BLaER1 treated with 17β-estradiol and CSF1 and Interleukin-3, amounts not matched to agents 10 nM and 100 nM (cell line): ENCODE results near the gene NNAT.
"Not testable (repeated sequence)": the region's sequence is repeated elsewhere in the genome, so short reads cannot be mapped to it uniquely, and the experiment has no call there.

Source experiments
- H3K27ac ChIP-seq, 11 experiments: shearing (Covaris generic); formaldehyde crosslinking; 2 replicates each; pipeline ENCODE4 v1.8.1; 2022
- H3K27me3 ChIP-seq, 11 experiments: shearing (Covaris generic); formaldehyde crosslinking; 2 replicates each; pipeline ENCODE4 v1.8.1; 2022
- H3K36me3 ChIP-seq, 11 experiments: shearing (Covaris generic); formaldehyde crosslinking; 2 replicates each; pipeline ENCODE4 v1.8.1; 2022
- H3K4me1 ChIP-seq, 10 experiments: shearing (Covaris generic); formaldehyde crosslinking; 2 replicates each; pipeline ENCODE4 v1.8.1; 2022
- H3K4me2 ChIP-seq, 11 experiments: shearing (Covaris generic); formaldehyde crosslinking; 2 replicates each; pipeline ENCODE4 v1.8.1; 2022
- H3K4me3 ChIP-seq, 10 experiments: shearing (Covaris generic); formaldehyde crosslinking; 2 replicates each; pipeline ENCODE4 v1.8.1; 2022
- H3K9ac ChIP-seq, 11 experiments: shearing (Covaris generic); formaldehyde crosslinking; 2 replicates each; pipeline ENCODE4 v1.8.1; 2022
- H3K9me3 ChIP-seq, 11 experiments: shearing (Covaris generic); formaldehyde crosslinking; replicated peaks in 1 of 11; 2 replicates each; pipeline ENCODE4 v1.8.1; 2022
- H4K20me1 ChIP-seq, 11 experiments: shearing (Covaris generic); formaldehyde crosslinking; 2 replicates each; pipeline ENCODE4 v1.8.1; 2022
- Cebpa-rat ChIP-seq, 11 experiments: shearing (Covaris generic); IDR thresholded peaks; 2 replicates each; pipeline ENCODE4 v1.8.1; 2022

NNAT gene

DNA sequence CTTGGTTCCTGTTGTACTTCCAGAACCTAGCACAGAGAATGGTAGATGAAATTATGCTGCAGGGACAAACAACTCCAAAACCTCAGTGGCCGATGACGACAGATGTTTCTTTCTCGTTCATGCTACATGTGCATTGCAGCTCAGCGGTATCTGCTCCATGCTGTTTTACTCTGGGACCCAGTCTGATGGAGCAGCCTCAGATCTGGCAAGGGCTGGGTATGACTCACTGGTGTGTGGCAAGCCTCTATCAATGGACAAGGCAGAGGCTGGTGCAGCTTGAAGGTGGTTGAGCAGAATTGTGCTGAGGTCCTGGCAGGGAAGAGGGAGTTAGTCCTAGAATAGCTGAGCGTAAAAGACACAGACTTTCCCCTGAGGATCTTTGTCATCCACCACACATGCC, 17.0 kb downstream of the NNAT start:
- Histone ChIP-seq H3K4me1 (peaks cover 0 to 23% (median 17%) of the 10 kb centered on the region in 10 experiments; a peak in 16 of 20 replicates), H4K20me1 (no peaks in the 10 kb centered on the region), H3K4me2 (no peak overlapping the region), H3K27me3 (no peaks in the 10 kb centered on the region), H3K36me3 (no peaks in the 10 kb centered on the region), H3K9ac (no peak overlapping the region), H3K27ac (no peak overlapping the region), H3K9me3 (no peaks in the 10 kb centered on the region), H3K4me3 (no peak overlapping the region)
- TF ChIP-seq Cebpa-rat (IDR thresholded peaks at IDR 0.05) = no peak

DNA sequence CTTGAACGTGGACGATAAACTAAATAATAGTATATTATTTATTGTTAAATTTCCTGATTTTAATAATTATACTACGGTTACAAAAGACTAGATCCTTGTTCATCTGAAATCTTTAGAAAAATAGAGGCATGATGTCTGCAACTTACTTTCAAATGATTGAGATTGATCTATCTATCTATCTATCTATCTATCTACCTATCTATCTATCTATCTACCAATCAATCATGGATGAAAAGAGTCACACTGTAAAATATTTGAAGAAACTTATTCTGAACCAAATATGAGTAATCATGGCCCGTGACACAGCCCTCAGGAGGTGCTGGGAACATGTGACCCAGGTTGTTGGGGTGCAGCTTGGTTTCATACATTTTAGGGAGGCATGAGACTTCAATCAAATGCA, 18.4 kb downstream of the NNAT start:
- Histone ChIP-seq H3K9ac (no peak overlapping the region), H3K9me3 (no peaks in the 10 kb centered on the region), H3K36me3 (no peaks in the 10 kb centered on the region), H3K27me3 (no peaks in the 10 kb centered on the region), H4K20me1 (no peaks in the 10 kb centered on the region), H3K4me3 (no peak overlapping the region), H3K4me1 (peaks cover 0 to 11% (median 5%) of the 10 kb centered on the region in 10 experiments; a peak in 9 of 20 replicates), H3K27ac (no peak overlapping the region), H3K4me2 (no peak overlapping the region)
- TF ChIP-seq Cebpa-rat (IDR thresholded peaks at IDR 0.05) = no peak

DNA sequence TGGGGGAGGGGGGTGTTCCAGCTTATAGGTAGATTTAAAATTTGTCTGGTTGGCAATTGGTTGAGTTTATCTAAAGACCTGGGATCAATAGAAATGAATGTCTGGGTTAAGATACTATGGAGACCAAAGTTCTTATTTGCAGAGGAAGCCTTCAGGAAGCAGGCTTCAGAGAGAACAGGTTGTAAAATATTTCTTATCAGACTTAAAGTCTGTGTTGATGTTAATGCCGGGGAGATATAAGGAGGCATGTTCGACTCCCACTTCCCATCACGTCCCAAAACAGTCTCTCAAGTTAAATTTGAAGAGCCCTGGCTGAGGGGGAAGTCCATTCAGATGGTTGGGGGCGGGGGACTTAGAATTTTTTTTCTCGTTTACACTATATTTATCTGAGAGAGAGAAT, 19.0 kb downstream of the NNAT start:
- no peak overlapping the region for H3K4me3 ChIP-seq
- no peak overlapping the region for H3K4me2 ChIP-seq
- H3K9ac ChIP-seq = no peak overlapping the region
- H3K27me3 ChIP-seq = no peaks in the 10 kb centered on the region
- TF ChIP-seq Cebpa-rat (IDR thresholded peaks at IDR 0.05) = no peak
- H3K27ac ChIP-seq = no peak overlapping the region
- no peaks in the 10 kb centered on the region for H3K36me3 ChIP-seq
- no peaks in the 10 kb centered on the region for H4K20me1 ChIP-seq
- H3K4me1 ChIP-seq = peaks cover 0 to 9% (median 2%) of the 10 kb centered on the region in 10 experiments; a peak in 6 of 20 replicates
- no peaks in the 10 kb centered on the region for H3K9me3 ChIP-seq

DNA sequence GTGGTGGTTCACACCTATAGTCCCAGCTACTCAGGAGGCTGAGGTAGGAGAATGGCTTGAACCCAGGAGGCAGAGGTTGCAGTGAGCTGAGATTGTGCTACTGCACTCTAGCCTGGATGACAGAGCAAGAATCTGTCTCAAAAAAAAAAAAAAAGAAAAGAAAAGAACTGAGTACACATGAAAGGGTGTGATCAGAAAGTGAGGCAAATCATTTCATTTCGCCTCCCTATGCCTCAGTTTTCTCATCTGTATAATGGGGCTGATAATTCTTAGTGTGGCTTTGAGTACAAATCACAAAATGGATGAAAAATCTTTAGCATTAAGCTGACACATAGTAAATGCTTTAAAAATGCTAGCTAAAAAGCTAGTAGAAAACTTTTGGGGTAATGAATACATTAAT, 19.8 kb downstream of the NNAT start:
- not testable (repeated sequence) for H3K9ac ChIP-seq, H3K27me3 ChIP-seq, H3K36me3 ChIP-seq, H3K27ac ChIP-seq, H3K9me3 ChIP-seq, H3K4me2 ChIP-seq, H4K20me1 ChIP-seq, H3K4me1 ChIP-seq, H3K4me3 ChIP-seq

DNA sequence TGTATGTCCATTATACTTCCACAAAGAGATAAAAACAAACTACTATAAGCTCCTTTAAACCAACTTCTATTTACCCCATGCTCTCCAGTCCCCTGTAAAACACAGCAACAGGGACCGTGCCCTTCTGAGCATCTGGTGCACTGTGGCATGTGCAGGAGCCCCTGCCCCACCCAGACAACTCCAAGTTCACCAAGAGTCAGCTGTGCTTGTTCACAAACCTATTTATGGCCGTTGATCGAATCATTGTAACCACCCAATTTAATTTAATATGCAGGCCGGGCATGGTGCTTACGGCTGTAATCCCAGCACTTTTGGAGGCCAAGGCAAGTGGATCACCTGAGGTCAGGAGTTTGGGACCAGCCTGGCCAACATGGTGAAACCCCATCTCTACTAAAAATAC, 20.3 kb downstream of the NNAT start:
- Histone ChIP-seq H3K9me3 (no peaks in the 10 kb centered on the region), H3K4me2 (no peak overlapping the region), H3K27ac (no peak overlapping the region), H3K9ac (no peak overlapping the region), H3K27me3 (no peaks in the 10 kb centered on the region), H4K20me1 (no peaks in the 10 kb centered on the region), H3K36me3 (no peaks in the 10 kb centered on the region), H3K4me1 (peaks cover 0 to 9% (median 2%) of the 10 kb centered on the region in 10 experiments; a peak in 4 of 20 replicates), H3K4me3 (no peak overlapping the region)
- no peak for TF ChIP-seq Cebpa-rat (IDR thresholded peaks at IDR 0.05)

DNA sequence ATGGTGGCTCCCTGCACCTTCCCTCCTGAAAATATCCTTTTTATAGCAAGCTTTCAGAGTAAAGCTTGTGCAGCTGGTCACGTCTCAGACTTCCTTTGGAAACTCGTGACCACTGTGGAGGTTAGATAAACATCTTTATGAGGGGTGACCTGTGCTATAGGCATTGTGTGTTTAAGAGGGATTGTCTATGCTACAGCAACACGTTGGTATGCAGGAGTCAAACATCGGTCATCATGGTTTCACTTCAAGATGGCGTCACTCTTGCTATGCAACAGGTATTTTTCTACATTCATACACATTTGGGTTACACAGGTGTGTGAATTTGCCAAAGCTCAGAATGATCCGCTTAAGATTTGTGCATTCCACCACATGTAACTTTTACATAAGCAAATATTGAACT, 21.2 kb downstream of the NNAT start:
- Histone ChIP-seq H3K9ac (no peak overlapping the region), H3K4me3 (no peak overlapping the region), H3K27me3 (no peaks in the 10 kb centered on the region), H3K9me3 (no peaks in the 10 kb centered on the region), H3K4me1 (peaks cover 0 to 9% (median 2%) of the 10 kb centered on the region in 10 experiments; a peak in 4 of 20 replicates), H4K20me1 (no peaks in the 10 kb centered on the region), H3K36me3 (no peaks in the 10 kb centered on the region), H3K27ac (no peak overlapping the region), H3K4me2 (no peak overlapping the region; a peak in 2 of 22 replicates)
- TF ChIP-seq Cebpa-rat (IDR thresholded peaks at IDR 0.05) = no peak

DNA sequence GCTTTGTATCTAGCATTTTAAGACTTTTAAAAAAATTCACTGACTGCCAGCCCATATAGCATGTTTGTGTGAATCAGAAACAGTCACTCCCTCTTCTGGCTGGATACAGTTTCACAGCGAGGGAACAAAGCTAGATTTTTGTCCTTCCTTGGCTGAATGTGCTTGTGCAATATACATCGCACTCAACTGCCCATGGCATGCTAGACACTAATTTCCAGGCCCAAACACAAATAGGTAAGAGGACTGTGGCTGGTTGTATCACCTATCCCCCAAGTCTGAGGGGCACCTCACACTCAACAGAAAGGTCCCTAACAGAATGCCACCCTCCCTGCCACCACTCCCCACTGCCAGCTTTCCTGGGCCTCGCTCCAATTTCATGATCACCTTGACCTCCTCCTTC, 22.8 kb downstream of the NNAT start:
- Histone ChIP-seq H3K27me3 (no peaks in the 10 kb centered on the region), H3K4me2 (no peak overlapping the region), H3K9ac (no peak overlapping the region), H3K9me3 (no peaks in the 10 kb centered on the region), H3K4me1 (peaks cover 0 to 9% (median 0%) of the 10 kb centered on the region in 10 experiments; a peak in 4 of 20 replicates), H3K4me3 (no peak overlapping the region), H3K27ac (no peak overlapping the region), H3K36me3 (no peaks in the 10 kb centered on the region), H4K20me1 (no peaks in the 10 kb centered on the region; a peak in 1 of 22 replicates)
- no peak for TF ChIP-seq Cebpa-rat (IDR thresholded peaks at IDR 0.05)

DNA sequence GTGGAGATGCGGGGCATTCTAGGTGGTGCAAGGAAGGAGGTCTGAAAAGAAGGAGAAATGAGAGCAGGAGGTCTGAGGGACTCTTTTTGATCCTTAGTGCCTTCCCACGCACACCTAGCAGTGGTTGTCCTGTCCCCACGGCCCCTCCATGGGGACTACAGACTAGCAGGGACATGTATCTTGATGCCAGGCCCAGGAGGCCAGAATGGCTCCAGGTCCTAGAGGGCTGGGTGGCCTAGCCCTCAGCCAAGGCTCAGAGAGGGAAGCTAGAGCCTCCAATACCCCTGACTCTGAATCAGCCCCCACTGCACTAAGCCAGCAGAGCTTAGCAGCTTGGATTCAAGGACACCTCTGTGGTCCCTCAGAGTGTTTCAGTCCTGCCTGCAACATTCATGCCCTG, 23.3 kb downstream of the NNAT start:
- TF ChIP-seq Cebpa-rat (IDR thresholded peaks at IDR 0.05) = no peak
- H3K4me1 ChIP-seq = peaks cover 0 to 9% (median 0%) of the 10 kb centered on the region in 10 experiments; a peak in 4 of 20 replicates
- H3K9ac ChIP-seq = no peak overlapping the region
- no peak overlapping the region for H3K27ac ChIP-seq
- H3K9me3 ChIP-seq = no peaks in the 10 kb centered on the region
- no peaks in the 10 kb centered on the region; a peak in 1 of 22 replicates for H4K20me1 ChIP-seq
- H3K4me3 ChIP-seq = no peak overlapping the region
- H3K36me3 ChIP-seq = no peaks in the 10 kb centered on the region
- no peaks in the 10 kb centered on the region for H3K27me3 ChIP-seq
- H3K4me2 ChIP-seq = no peak overlapping the region

DNA sequence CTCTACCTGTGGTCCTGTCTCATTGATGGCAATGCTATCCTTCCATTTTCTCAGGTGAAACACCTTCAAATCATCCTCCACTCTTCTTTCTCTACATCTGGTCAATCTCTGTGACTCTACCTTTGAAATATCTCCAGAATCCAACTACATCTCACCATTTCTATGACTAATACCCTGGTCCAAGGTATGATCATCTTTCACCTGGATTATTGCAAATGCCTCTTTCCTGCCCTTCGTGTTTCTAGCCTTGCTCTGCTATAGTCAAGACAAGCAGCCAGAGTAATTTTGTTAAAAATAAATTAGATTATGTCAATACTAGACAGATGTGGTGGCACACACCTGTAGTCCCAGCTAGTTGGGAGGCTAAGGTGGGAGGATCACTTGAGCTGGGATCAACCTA, 24.5 kb downstream of the NNAT start:
- H3K4me1 ChIP-seq = peaks cover 0 to 5% (median 0%) of the 10 kb centered on the region in 10 experiments; a peak in 2 of 20 replicates

DNA sequence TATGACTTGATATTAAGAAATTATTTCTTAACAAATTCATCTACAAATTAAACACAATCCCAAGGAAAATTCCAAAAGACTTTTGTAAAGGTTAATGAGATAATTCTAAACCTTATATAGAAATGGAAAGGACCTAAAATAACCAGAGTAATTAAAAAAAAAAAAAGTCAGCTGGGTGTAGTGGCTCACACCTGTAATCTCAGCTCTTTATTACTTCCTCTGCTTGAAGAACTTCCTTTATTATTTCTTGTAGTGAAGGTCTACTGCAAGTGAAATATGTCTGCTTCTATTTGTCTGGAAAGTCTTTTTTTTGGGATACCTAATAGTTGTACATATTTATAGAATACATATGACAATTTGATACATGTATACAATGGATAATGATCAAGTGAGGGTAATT, 26.9 kb downstream of the NNAT start:
- H3K9ac ChIP-seq = no peak overlapping the region
- no peaks in the 10 kb centered on the region for H3K27me3 ChIP-seq
- no peaks in the 10 kb centered on the region for H3K9me3 ChIP-seq
- H3K4me3 ChIP-seq = no peak overlapping the region
- TF ChIP-seq Cebpa-rat (IDR thresholded peaks at IDR 0.05) = no peak
- no peak overlapping the region for H3K4me2 ChIP-seq
- H3K27ac ChIP-seq = no peak overlapping the region
- no peaks in the 10 kb centered on the region; a peak in 1 of 22 replicates for H4K20me1 ChIP-seq
- H3K4me1 ChIP-seq = peaks cover 0 to 9% (median 0%) of the 10 kb centered on the region in 10 experiments; a peak in 5 of 20 replicates
- no peaks in the 10 kb centered on the region for H3K36me3 ChIP-seq

More for the DNA sequence above, 24.5 kb downstream of the NNAT start:
- no peak overlapping the region for H3K4me2 ChIP-seq
- H3K27me3 ChIP-seq = no peaks in the 10 kb centered on the region
- TF ChIP-seq Cebpa-rat (IDR thresholded peaks at IDR 0.05) = no peak
- H3K9me3 ChIP-seq = no peaks in the 10 kb centered on the region
- H3K36me3 ChIP-seq = no peaks in the 10 kb centered on the region
- H3K4me3 ChIP-seq = no peak overlapping the region
- H3K27ac ChIP-seq = no peak overlapping the region
- H3K9ac ChIP-seq = no peak overlapping the region
- no peaks in the 10 kb centered on the region; a peak in 1 of 22 replicates for H4K20me1 ChIP-seq

DNA sequence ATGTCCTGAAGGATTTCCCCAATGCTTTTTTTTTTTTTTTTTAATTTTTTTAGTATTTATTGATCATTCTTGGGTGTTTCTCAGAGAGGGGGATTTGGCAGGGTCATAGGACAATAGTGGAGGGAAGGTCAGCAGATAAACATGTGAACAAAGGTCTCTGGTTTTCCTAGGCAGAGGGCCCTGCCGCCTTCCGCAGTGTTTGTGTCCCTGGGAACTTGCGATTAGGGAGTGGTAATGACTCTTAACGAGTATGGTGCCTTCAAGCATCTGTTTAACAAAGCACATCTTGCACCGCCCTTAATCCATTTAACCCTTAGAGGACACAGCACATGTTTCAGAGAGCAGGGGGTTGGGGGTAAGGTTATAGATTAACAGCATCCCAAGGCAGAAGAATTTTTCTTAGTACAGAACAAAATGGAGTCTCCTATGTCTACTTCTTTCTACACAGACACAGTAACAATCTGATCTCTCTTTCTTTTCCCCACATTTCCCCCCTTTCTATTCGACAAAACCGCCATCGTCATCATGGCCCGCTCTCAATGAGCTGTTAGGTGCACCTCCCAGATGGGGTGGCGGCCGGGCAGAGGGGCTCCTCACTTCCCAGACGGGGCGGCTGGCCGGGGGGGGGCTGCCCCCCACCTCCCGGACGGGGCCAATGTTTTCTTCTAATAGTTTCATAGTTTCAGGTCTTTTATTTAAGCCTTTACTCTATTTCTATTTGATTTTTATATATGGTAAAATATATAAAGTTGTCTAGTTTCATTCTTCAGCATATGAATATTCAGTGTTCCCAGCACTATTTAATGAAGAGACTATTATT, 29.3 kb downstream of the NNAT start:
- H3K4me2 ChIP-seq, H3K9me3 ChIP-seq, H4K20me1 ChIP-seq, H3K4me3 ChIP-seq, H3K9ac ChIP-seq, H3K36me3 ChIP-seq, H3K27me3 ChIP-seq, H3K27ac ChIP-seq: not testable (repeated sequence)
- peaks cover 0 to 10% (median 0%) of the 10 kb centered on the region in 10 experiments; a peak in 5 of 20 replicates for H3K4me1 ChIP-seq

DNA sequence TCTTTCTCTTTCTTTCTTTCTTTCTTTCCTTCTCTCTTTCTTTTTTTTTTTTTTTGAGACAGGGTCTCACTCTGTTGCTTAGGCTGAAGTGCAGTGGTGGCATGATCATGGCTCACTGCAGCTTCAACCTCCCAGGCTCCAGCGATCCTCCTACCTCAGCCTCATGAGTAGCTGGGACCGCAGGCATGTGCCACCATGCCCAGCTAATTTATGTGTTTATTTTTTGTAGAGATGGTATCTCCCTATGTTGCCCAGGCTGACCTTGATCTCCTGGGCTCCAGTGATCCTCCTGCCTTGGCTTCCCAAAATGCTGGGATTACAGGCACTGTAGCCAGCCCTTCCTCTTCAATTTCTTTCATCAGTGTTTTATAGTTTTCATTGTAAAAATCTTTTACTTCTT, 30.6 kb downstream of the NNAT start:
- not testable (repeated sequence) for H3K27me3 ChIP-seq, H3K27ac ChIP-seq, H4K20me1 ChIP-seq, H3K36me3 ChIP-seq, H3K4me3 ChIP-seq, H3K4me2 ChIP-seq, H3K9ac ChIP-seq, H3K9me3 ChIP-seq
- peaks cover 0 to 10% (median 0%) of the 10 kb centered on the region in 10 experiments; a peak in 5 of 20 replicates for H3K4me1 ChIP-seq
